GM15510 (cell line): ENCODE measurements around the gene PARP12.

Source experiments
- POLR2A ChIP-seq: IDR thresholded peaks from 3 replicates; pipeline ENCODE4 v1.6.1; 2011; ENCODE audit warnings: borderline replicate concordance; ENCODE audit not compliant: insufficient read length; ENCODE audit errors: extremely low read depth

The PARP12 gene

GRCh38 chr7:140062528-140063299 lies at the start of gene PARP12:
Gene PARP12 (minus strand): TSS chr7:140062951. CDS start chr7:140062847, 104 bp downstream.
- TF ChIP-seq POLR2A = peak; percentile 62

GRCh38 chr7:140096459-140096858 lies 33.7 kb upstream of the PARP12 start:
- TF ChIP-seq POLR2A = no peak

GRCh38 chr7:140093375-140093774 lies 30.6 kb upstream of the PARP12 start:
- no peak for TF ChIP-seq POLR2A

GRCh38 chr7:140085447-140085846 lies 22.7 kb upstream of the PARP12 start:
- no peak for TF ChIP-seq POLR2A

GRCh38 chr7:140084972-140085371 lies 22.2 kb upstream of the PARP12 start:
- TF ChIP-seq POLR2A = no peak

- TF ChIP-seq POLR2A = no peak
Observed at GRCh38 chr7:140084142-140084655, 21.4 kb upstream of the PARP12 start.

- no peak for TF ChIP-seq POLR2A
Observed at GRCh38 chr7:140082770-140083169, 20.0 kb upstream of the PARP12 start.

GRCh38 chr7:140081774-140082425 lies 19.1 kb upstream of the PARP12 start:
- no peak for TF ChIP-seq POLR2A

GRCh38 chr7:140080919-140081318 lies 18.2 kb upstream of the PARP12 start:
- no peak for TF ChIP-seq POLR2A

- no peak for TF ChIP-seq POLR2A
Observed at GRCh38 chr7:140079121-140079536, 16.4 kb upstream of the PARP12 start.

GRCh38 chr7:140078392-140078791 lies 15.6 kb upstream of the PARP12 start:
- TF ChIP-seq POLR2A = no peak

- no peak for TF ChIP-seq POLR2A
Observed at GRCh38 chr7:140074780-140075179, 12.0 kb upstream of the PARP12 start.

- TF ChIP-seq POLR2A = no peak
Observed at GRCh38 chr7:140070546-140070945, 7.8 kb upstream of the PARP12 start.

GRCh38 chr7:140069298-140069949 lies 6.7 kb upstream of the PARP12 start:
- no peak for TF ChIP-seq POLR2A

GRCh38 chr7:140068033-140068432 lies 5.3 kb upstream of the PARP12 start:
- TF ChIP-seq POLR2A = no peak
